Spleen (tissue), 7 donors: Measurements from ENCODE around the gene EXTL1.

ENCODE experiments used
- POLR2A ChIP-seq, 3 donors: fragments of 450-650 bp; IDR thresholded peaks; one replicate each; pipeline ENCODE4 v1.5.1; 2017; ENCODE audit warnings: antibody characterized with exemption in 3 of 3, mild to moderate bottlenecking in 1 of 3
- TF ChIP-seq, protein P1 (sequence below), 11 experiments: fragments of 200-600 bp in 7 of 11; fragments of 450-650 bp in 4 of 11; sonication (generic) in 4 of 11; IDR thresholded peaks in 8 of 11; conservative IDR thresholded peaks in 3 of 11; 1 replicate in 7 of 11; 2 replicates in 4 of 11; pipeline versions ENCODE4 v1.4.0 to v1.8.0; 2016 to 2021; ENCODE audit warnings: antibody characterized with exemption in 11 of 11, inconsistent platforms in 4 of 11, mild to moderate bottlenecking in 1 of 11
- donor health status: DM: no; HTN: no; CAD: no; lungs with moderate emphysema.
- donor health status: DM: no; HTN: no; CAD: no.
- donor health status: DM: no; HTN: no; CAD: no.

DNA sequence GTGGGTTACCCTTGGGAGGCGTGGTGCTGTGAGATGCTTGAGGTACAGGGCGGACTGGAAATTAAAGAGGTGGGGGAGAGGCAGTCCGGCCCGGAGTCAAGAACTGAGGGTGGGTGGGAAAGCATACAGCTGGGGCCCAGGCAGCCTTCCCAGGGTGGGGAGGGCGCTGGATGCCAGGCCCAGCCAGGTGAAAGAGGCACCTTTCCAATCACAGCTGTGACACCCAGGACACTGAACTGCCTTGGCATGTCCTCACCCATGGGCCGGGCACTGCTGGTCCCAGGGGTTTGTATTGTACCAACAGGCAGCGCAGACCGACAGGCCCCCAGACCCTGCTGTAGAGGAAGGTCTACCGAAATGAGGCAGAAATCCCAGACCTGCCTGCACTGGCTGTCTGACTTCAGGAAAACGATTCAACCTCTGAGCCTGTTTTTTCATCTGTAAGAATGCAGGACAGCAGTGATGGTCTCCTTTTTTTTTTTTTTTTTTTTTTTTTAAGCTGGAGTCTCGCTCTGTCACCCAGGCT lies 15.2 kb downstream of the EXTL1 start:
- TF ChIP-seq, protein P1, sequence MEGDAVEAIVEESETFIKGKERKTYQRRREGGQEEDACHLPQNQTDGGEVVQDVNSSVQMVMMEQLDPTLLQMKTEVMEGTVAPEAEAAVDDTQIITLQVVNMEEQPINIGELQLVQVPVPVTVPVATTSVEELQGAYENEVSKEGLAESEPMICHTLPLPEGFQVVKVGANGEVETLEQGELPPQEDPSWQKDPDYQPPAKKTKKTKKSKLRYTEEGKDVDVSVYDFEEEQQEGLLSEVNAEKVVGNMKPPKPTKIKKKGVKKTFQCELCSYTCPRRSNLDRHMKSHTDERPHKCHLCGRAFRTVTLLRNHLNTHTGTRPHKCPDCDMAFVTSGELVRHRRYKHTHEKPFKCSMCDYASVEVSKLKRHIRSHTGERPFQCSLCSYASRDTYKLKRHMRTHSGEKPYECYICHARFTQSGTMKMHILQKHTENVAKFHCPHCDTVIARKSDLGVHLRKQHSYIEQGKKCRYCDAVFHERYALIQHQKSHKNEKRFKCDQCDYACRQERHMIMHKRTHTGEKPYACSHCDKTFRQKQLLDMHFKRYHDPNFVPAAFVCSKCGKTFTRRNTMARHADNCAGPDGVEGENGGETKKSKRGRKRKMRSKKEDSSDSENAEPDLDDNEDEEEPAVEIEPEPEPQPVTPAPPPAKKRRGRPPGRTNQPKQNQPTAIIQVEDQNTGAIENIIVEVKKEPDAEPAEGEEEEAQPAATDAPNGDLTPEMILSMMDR (IDR thresholded peaks at IDR 0.05 in 8 of 11, conservative IDR thresholded peaks at IDR 0.05 in 3 of 11): no peak
- TF ChIP-seq POLR2A (IDR thresholded peaks at IDR 0.05): no peak
